ENCODE data around the gene SHB.

GRCh38 chr9:37921168-37921510 lies 147.9 kb downstream of the SHB start:
- TF ChIP-seq, protein P1, sequence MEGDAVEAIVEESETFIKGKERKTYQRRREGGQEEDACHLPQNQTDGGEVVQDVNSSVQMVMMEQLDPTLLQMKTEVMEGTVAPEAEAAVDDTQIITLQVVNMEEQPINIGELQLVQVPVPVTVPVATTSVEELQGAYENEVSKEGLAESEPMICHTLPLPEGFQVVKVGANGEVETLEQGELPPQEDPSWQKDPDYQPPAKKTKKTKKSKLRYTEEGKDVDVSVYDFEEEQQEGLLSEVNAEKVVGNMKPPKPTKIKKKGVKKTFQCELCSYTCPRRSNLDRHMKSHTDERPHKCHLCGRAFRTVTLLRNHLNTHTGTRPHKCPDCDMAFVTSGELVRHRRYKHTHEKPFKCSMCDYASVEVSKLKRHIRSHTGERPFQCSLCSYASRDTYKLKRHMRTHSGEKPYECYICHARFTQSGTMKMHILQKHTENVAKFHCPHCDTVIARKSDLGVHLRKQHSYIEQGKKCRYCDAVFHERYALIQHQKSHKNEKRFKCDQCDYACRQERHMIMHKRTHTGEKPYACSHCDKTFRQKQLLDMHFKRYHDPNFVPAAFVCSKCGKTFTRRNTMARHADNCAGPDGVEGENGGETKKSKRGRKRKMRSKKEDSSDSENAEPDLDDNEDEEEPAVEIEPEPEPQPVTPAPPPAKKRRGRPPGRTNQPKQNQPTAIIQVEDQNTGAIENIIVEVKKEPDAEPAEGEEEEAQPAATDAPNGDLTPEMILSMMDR (conservative IDR thresholded peaks at IDR 0.05 in 1 of 2, IDR thresholded peaks at IDR 0.05 in 1 of 2; ENCODE audit: low read depth in 1 of 2, low read length in 2 of 2) = no peak
- TF ChIP-seq EZH2 (IDR thresholded peaks at IDR 0.05; ENCODE audit: low read length, missing control alignments) = no peak
